ENCODE measurements around the gene TMEM63C. TPM values are rescaled to one million over a fixed set of nuclear protein-coding genes. Genes with fewer than 3 reads are reported as not detected.

Gene TMEM63C
- total RNA-seq, 1 experiment from 2014 or later = not detected

GRCh38 chr14:77212097-77212870 lies 30.7 kb downstream of the TMEM63C start:
- in situ Hi-C loops (cut with HindIII; ENCODE audit: low sequenced_read_pairs) = no loop called here
- DNase-seq (ENCODE audit: low spot score) = no peak

- in situ Hi-C loops (cut with HindIII; ENCODE audit: low sequenced_read_pairs) = no loop called here
- DNase-seq (ENCODE audit: low spot score) = peak; percentile 84
Observed at GRCh38 chr14:77212943-77213678, 31.5 kb downstream of the TMEM63C start.

- no peak for DNase-seq (ENCODE audit: low spot score)
- in situ Hi-C loops (cut with HindIII; ENCODE audit: low sequenced_read_pairs) = no loop called here
Observed at GRCh38 chr14:77213679-77214016, 32.0 kb downstream of the TMEM63C start.

GRCh38 chr14:77214216-77214615 lies 32.6 kb downstream of the TMEM63C start:
- in situ Hi-C loops (cut with HindIII; ENCODE audit: low sequenced_read_pairs) = no loop called here
- DNase-seq (ENCODE audit: low spot score) = no peak

GRCh38 chr14:77217551-77217950 lies 36.0 kb downstream of the TMEM63C start:
- in situ Hi-C loops (cut with HindIII; ENCODE audit: low sequenced_read_pairs) = no loop called here

GRCh38 chr14:77219591-77219990 lies 38.0 kb downstream of the TMEM63C start:
- in situ Hi-C loops (cut with HindIII; ENCODE audit: low sequenced_read_pairs) = no loop called here
- peak; percentile 96 for DNase-seq (ENCODE audit: low spot score)

More at GRCh38 chr14:77217551-77217950, 36.0 kb downstream of the TMEM63C start:
- DNase-seq (ENCODE audit: low spot score) = peak; percentile 81

- in situ Hi-C loops (cut with HindIII; ENCODE audit: low sequenced_read_pairs) = no loop called here
- no peak for DNase-seq (ENCODE audit: low spot score)
Observed at GRCh38 chr14:77220246-77221017, 38.8 kb downstream of the TMEM63C start.

- in situ Hi-C loops (cut with HindIII; ENCODE audit: low sequenced_read_pairs) = no loop called here
- no peak for DNase-seq (ENCODE audit: low spot score)
Observed at GRCh38 chr14:77221241-77221871, 39.8 kb downstream of the TMEM63C start.

- in situ Hi-C loops (cut with HindIII; ENCODE audit: low sequenced_read_pairs) = no loop called here
- no peak for DNase-seq (ENCODE audit: low spot score)
Observed at GRCh38 chr14:77222546-77223225, 41.1 kb downstream of the TMEM63C start.

GRCh38 chr14:77224212-77224611 lies 42.6 kb downstream of the TMEM63C start:
- in situ Hi-C loops (cut with HindIII; ENCODE audit: low sequenced_read_pairs) = no loop called here
- DNase-seq (ENCODE audit: low spot score) = no peak

- in situ Hi-C loops (cut with HindIII; ENCODE audit: low sequenced_read_pairs) = no loop called here
- DNase-seq (ENCODE audit: low spot score) = no peak
Observed at GRCh38 chr14:77225254-77225653, 43.7 kb downstream of the TMEM63C start.

GRCh38 chr14:77225892-77226557 lies 44.4 kb downstream of the TMEM63C start:
- in situ Hi-C loops (cut with HindIII; ENCODE audit: low sequenced_read_pairs) = no loop called here

GRCh38 chr14:77228056-77228455 lies 46.5 kb downstream of the TMEM63C start:
- in situ Hi-C loops (cut with HindIII; ENCODE audit: low sequenced_read_pairs) = no loop called here
- no peak for DNase-seq (ENCODE audit: low spot score)

More at GRCh38 chr14:77225892-77226557, 44.4 kb downstream of the TMEM63C start:
- DNase-seq (ENCODE audit: low spot score) = no peak

- in situ Hi-C loops (cut with HindIII; ENCODE audit: low sequenced_read_pairs) = no loop called here
- no peak for DNase-seq (ENCODE audit: low spot score)
Observed at GRCh38 chr14:77230914-77231313, 49.3 kb downstream of the TMEM63C start.

- DNase-seq (ENCODE audit: low spot score) = no peak
- in situ Hi-C loops (cut with HindIII; ENCODE audit: low sequenced_read_pairs) = no loop called here
Observed at GRCh38 chr14:77231721-77232120, 50.1 kb downstream of the TMEM63C start.

- no peak for DNase-seq (ENCODE audit: low spot score)
- in situ Hi-C loops (cut with HindIII; ENCODE audit: low sequenced_read_pairs) = no loop called here
Observed at GRCh38 chr14:77236814-77237213, 55.2 kb downstream of the TMEM63C start.

- in situ Hi-C loops (cut with HindIII; ENCODE audit: low sequenced_read_pairs) = no loop called here
- DNase-seq (ENCODE audit: low spot score) = peak; percentile 71
Observed at GRCh38 chr14:77238356-77238755, 56.8 kb downstream of the TMEM63C start.

GRCh38 chr14:77238996-77239395 lies 57.4 kb downstream of the TMEM63C start:
- no peak for DNase-seq (ENCODE audit: low spot score)
- in situ Hi-C loops (cut with HindIII; ENCODE audit: low sequenced_read_pairs) = no loop called here

All from G401 (cell line).